Smooth muscle cell (in vitro differentiated cells): ENCODE data around the gene SRC. TPM values are rescaled to one million over a fixed set of nuclear protein-coding genes. Genes with fewer than 3 reads are reported as not detected.
A peak's percentile ranks its signal among the peaks of the same experiment; 100 is the strongest.

Experiments used
- DNase-seq: peaks from one replicate; lab custom pipeline; 2025; ENCODE audit not compliant: unreplicated experiment; lab: John Stamatoyannopoulos, UW
- H2AFZ ChIP-seq: fragments of 200-600 bp; sonication (generic); 2 replicates; pipeline ENCODE4 v1.6.0; 2016; ENCODE audit warnings: antibody characterized with exemption, low read depth, mild to moderate bottlenecking
- H3F3A ChIP-seq: fragments of 200-600 bp; sonication (generic); 2 replicates; pipeline ENCODE4 v1.6.0; 2017; ENCODE audit warnings: antibody characterized with exemption, low read depth
- H3K27ac ChIP-seq: fragments of 200-600 bp; sonication (generic); 2 replicates; pipeline ENCODE4 v1.5.1; 2016; ENCODE audit warnings: low read depth, mild to moderate bottlenecking
- H3K27me3 ChIP-seq: fragments of 200-600 bp; sonication (generic); 2 replicates; pipeline ENCODE4 v1.6.1; 2016; ENCODE audit warnings: low read depth, mild to moderate bottlenecking
- H3K36me3 ChIP-seq: fragments of 200-600 bp; sonication (generic); 2 replicates; pipeline ENCODE4 v1.5.1; 2016; ENCODE audit warnings: low read depth
- H3K4me1 ChIP-seq: fragments of 200-600 bp; sonication (generic); 2 replicates; pipeline ENCODE4 v1.5.1; 2016; ENCODE audit warnings: low read depth
- H3K4me2 ChIP-seq: fragments of 200-600 bp; sonication (generic); 2 replicates; pipeline ENCODE4 v1.6.0; 2016; ENCODE audit warnings: mild to moderate bottlenecking
- H3K4me3 ChIP-seq: fragments of 200-600 bp; sonication (generic); 2 replicates; pipeline ENCODE4 v1.5.1; 2016; ENCODE audit warnings: mild to moderate bottlenecking
- H3K79me2 ChIP-seq: fragments of 200-600 bp; sonication (generic); 2 replicates; pipeline ENCODE4 v1.6.0; 2016; ENCODE audit warnings: low read depth, mild to moderate bottlenecking
- H3K9ac ChIP-seq: fragments of 200-600 bp; sonication (generic); 2 replicates; pipeline ENCODE4 v1.6.0; 2016; ENCODE audit warnings: low read depth
- H3K9me3 ChIP-seq: fragments of 200-600 bp; sonication (generic); replicated peaks from 2 replicates; pipeline ENCODE4 v1.5.1; 2016; ENCODE audit warnings: low read depth
- H4K20me1 ChIP-seq: fragments of 200-600 bp; sonication (generic); 2 replicates; pipeline ENCODE4 v1.6.0; 2016; ENCODE audit warnings: low read depth
- CTCF ChIP-seq: fragments of 200-600 bp; sonication (generic); IDR thresholded peaks from 2 replicates; pipeline ENCODE4 v1.5.1; 2017; ENCODE audit warnings: borderline replicate concordance, mild to moderate bottlenecking, antibody characterized with exemption; ENCODE audit not compliant: insufficient read depth, poor library complexity, severe bottlenecking
- WGBS: methylation state at CpG from one replicate; pipeline ENCODE4 v1.1.7; 2016; ENCODE audit warnings: low lambda C conversion rate; 5-methylcytosine and 5-hydroxymethylcytosine counted together
- polyA plus RNA-seq: library from polyadenylated mRNA; unstranded; fragments of >200 nt; fragmentation: Nextera tagmentation; extraction: Ambion mirVana; gene quantifications from 2 replicates; pipeline ENCODE4 v1.2.1, GENCODE V29; 2016
- total RNA-seq: library from RNA; depleted of rRNA; stranded (reverse); fragments of >200 nt; gene quantifications from 2 replicates; pipeline ENCODE4 v1.2.3, GENCODE V29; 2014

Gene SRC
- total and polyA plus RNA-seq, 2 experiments from 2014 or later = 26.0 to 36.5 TPM

- peak overlapping the region; percentile 97 for H3K27ac ChIP-seq
- H3K9ac ChIP-seq = no peak overlapping the region
- H3F3A ChIP-seq = peaks cover 47% of the 10 kb centered on the region
- no peak for TF ChIP-seq CTCF
- no peak overlapping the region for H3K4me3 ChIP-seq
- 91% methylated on average over 8 of the region's 8 CpGs for WGBS
- H3K36me3 ChIP-seq = no peaks in the 10 kb centered on the region
- no peak for DNase-seq
- H3K9me3 ChIP-seq = no peaks in the 10 kb centered on the region
- peaks cover 7% of the 10 kb centered on the region for H3K79me2 ChIP-seq
- no peak overlapping the region for H2AFZ ChIP-seq
- peaks cover 6% of the 10 kb centered on the region for H4K20me1 ChIP-seq
- peaks cover 38% of the 10 kb centered on the region for H3K4me1 ChIP-seq
- H3K27me3 ChIP-seq = no peaks in the 10 kb centered on the region
- H3K4me2 ChIP-seq = peak overlapping the region; percentile 73
These were observed 32.3 kb upstream of the SRC start for GRCh38 chr20:37313546-37314091.

- Histone ChIP-seq H3K79me2 (peaks cover 7% of the 10 kb centered on the region), H3K9me3 (no peaks in the 10 kb centered on the region), H3K4me1 (peaks cover 43% of the 10 kb centered on the region), H3K27ac (peak overlapping the region; percentile 97), H2AFZ (no peak overlapping the region), H3K4me3 (no peak overlapping the region), H3K4me2 (peak overlapping the region; percentile 73), H3K27me3 (no peaks in the 10 kb centered on the region), H4K20me1 (peaks cover 6% of the 10 kb centered on the region), H3F3A (peaks cover 48% of the 10 kb centered on the region), H3K9ac (peak overlapping the region; percentile 73), H3K36me3 (no peaks in the 10 kb centered on the region)
- 61% methylated on average over 4 of the region's 4 CpGs for WGBS
- DNase-seq = no peak
- TF ChIP-seq CTCF = no peak
These were observed 31.8 kb upstream of the SRC start for GRCh38 chr20:37314099-37314498.

GRCh38 chr20:37314617-37315016 is 31.3 kb upstream of the SRC start:
- H3K27ac ChIP-seq = peak overlapping the region; percentile 97
- no peak overlapping the region for H2AFZ ChIP-seq
- no peak for DNase-seq
- H3K9ac ChIP-seq = peak overlapping the region; percentile 73
- H3K4me3 ChIP-seq = no peak overlapping the region
- H4K20me1 ChIP-seq = peaks cover under 1% of the 10 kb centered on the region
- H3K9me3 ChIP-seq = no peaks in the 10 kb centered on the region
- WGBS = 8% methylated on average over 7 of the region's 7 CpGs
- H3K27me3 ChIP-seq = no peaks in the 10 kb centered on the region
- peaks cover 48% of the 10 kb centered on the region for H3K4me1 ChIP-seq
- TF ChIP-seq CTCF = no peak
- peaks cover 52% of the 10 kb centered on the region for H3F3A ChIP-seq
- peak overlapping the region; percentile 73 for H3K4me2 ChIP-seq
- H3K79me2 ChIP-seq = peaks cover 7% of the 10 kb centered on the region
- no peaks in the 10 kb centered on the region for H3K36me3 ChIP-seq

- no peak for TF ChIP-seq CTCF
- peaks cover 7% of the 10 kb centered on the region for H3K79me2 ChIP-seq
- H3F3A ChIP-seq = peaks cover 52% of the 10 kb centered on the region
- no peaks in the 10 kb centered on the region for H3K36me3 ChIP-seq
- H2AFZ ChIP-seq = no peak overlapping the region
- H3K4me2 ChIP-seq = peak overlapping the region; percentile 73
- H3K4me1 ChIP-seq = peaks cover 51% of the 10 kb centered on the region
- DNase-seq = no peak
- H3K9me3 ChIP-seq = no peaks in the 10 kb centered on the region
- H4K20me1 ChIP-seq = no peaks in the 10 kb centered on the region
- peak overlapping the region; percentile 73 for H3K9ac ChIP-seq
- H3K4me3 ChIP-seq = no peak overlapping the region
- no peaks in the 10 kb centered on the region for H3K27me3 ChIP-seq
- WGBS = 16% methylated on average over 12 of the region's 12 CpGs
- H3K27ac ChIP-seq = peak overlapping the region; percentile 97
These were observed 30.9 kb upstream of the SRC start for GRCh38 chr20:37315021-37315451.
